ENCODE data around the gene RPS21. TPM values are rescaled to one million over a fixed set of nuclear protein-coding genes. Genes with fewer than 3 reads are reported as not detected.

Gene RPS21
- polyA plus RNA-seq, 4 donors, result 2,127 to 8,814 (median 3,344) TPM

- 49 to 61% (median 49%) methylated on average over 21 to 25 of the region's 25 CpGs for WGBS, 3 donors
- DNase-seq (no peak), FAIRE-seq (no peak)
- H3K36me3 ChIP-seq (ENCODE audit: control insufficient read depth in 3 of 3, insufficient read depth in 2 of 3, low read depth in 1 of 3, low read length in 3 of 3), result peaks cover 0 to 66% (median 0%) of the 10 kb centered on the region in 3 donors
- H3K4me1 ChIP-seq (ENCODE audit: control insufficient read depth in 3 of 3, insufficient read depth in 2 of 3, low read depth in 1 of 3, low read length in 2 of 3), result peaks cover 0 to 78% (median 0%) of the 10 kb centered on the region in 3 donors
- no peaks in the 10 kb centered on the region for H3K9me3 ChIP-seq (ENCODE audit: control insufficient read depth in 2 of 2, insufficient read depth in 1 of 2, low read depth in 1 of 2, low read length in 1 of 2)
- H3K27me3 ChIP-seq (ENCODE audit: control insufficient read depth in 3 of 3, insufficient read depth in 3 of 3, low read length in 3 of 3), result no peaks in the 10 kb centered on the region
- no peak overlapping the region for H3K4me3 ChIP-seq (ENCODE audit: low read depth in 1 of 3, low read length in 3 of 3)
- H3K27ac ChIP-seq (ENCODE audit: low read depth in 1 of 3, low read length in 2 of 3), result peak overlapping the region in 1 of 3 donors; percentile 9
Observed at GRCh38 chr20:62360854-62361798, 25.8 kb upstream of the RPS21 start.

GRCh38 chr20:62361799-62362589 is 24.9 kb upstream of the RPS21 start:
- peaks cover 0 to 58% (median 0%) of the 10 kb centered on the region in 3 donors for H3K36me3 ChIP-seq (ENCODE audit: control insufficient read depth in 3 of 3, insufficient read depth in 2 of 3, low read depth in 1 of 3, low read length in 3 of 3)
- 61 to 84% (median 69%) methylated on average over 33 to 34 of the region's 34 CpGs for WGBS, 3 donors
- DNase-seq, result no peak
- H3K9me3 ChIP-seq (ENCODE audit: control insufficient read depth in 2 of 2, insufficient read depth in 1 of 2, low read depth in 1 of 2, low read length in 1 of 2), result no peaks in the 10 kb centered on the region
- FAIRE-seq, result no peak
- peaks cover 0 to 70% (median 2%) of the 10 kb centered on the region in 3 donors for H3K4me1 ChIP-seq (ENCODE audit: control insufficient read depth in 3 of 3, insufficient read depth in 2 of 3, low read depth in 1 of 3, low read length in 2 of 3)
- no peaks in the 10 kb centered on the region for H3K27me3 ChIP-seq (ENCODE audit: control insufficient read depth in 3 of 3, insufficient read depth in 3 of 3, low read length in 3 of 3)
- H3K4me3 ChIP-seq (ENCODE audit: low read depth in 1 of 3, low read length in 3 of 3), result no peak overlapping the region
- H3K27ac ChIP-seq (ENCODE audit: low read depth in 1 of 3, low read length in 2 of 3), result no peak overlapping the region

- H3K27ac ChIP-seq (ENCODE audit: low read depth in 1 of 3, low read length in 2 of 3), result no peak overlapping the region
- H3K4me1 ChIP-seq (ENCODE audit: control insufficient read depth in 3 of 3, insufficient read depth in 2 of 3, low read depth in 1 of 3, low read length in 2 of 3), result peaks cover 0 to 67% (median 5%) of the 10 kb centered on the region in 3 donors
- peaks cover 0 to 52% (median 0%) of the 10 kb centered on the region in 3 donors for H3K36me3 ChIP-seq (ENCODE audit: control insufficient read depth in 3 of 3, insufficient read depth in 2 of 3, low read depth in 1 of 3, low read length in 3 of 3)
- no peak overlapping the region for H3K4me3 ChIP-seq (ENCODE audit: low read depth in 1 of 3, low read length in 3 of 3)
- H3K27me3 ChIP-seq (ENCODE audit: control insufficient read depth in 3 of 3, insufficient read depth in 3 of 3, low read length in 3 of 3), result peaks cover 0 to 2% (median 0%) of the 10 kb centered on the region in 3 donors
- WGBS, 3 donors, result 45 to 73% (median 54%) methylated on average over 11 to 13 of the region's 13 CpGs
- no peaks in the 10 kb centered on the region for H3K9me3 ChIP-seq (ENCODE audit: control insufficient read depth in 2 of 2, insufficient read depth in 1 of 2, low read depth in 1 of 2, low read length in 1 of 2)
- FAIRE-seq (no peak), DNase-seq (no peak)
Observed at GRCh38 chr20:62362590-62362940, 24.3 kb upstream of the RPS21 start.

GRCh38 chr20:62362991-62363919 is 23.6 kb upstream of the RPS21 start:
- Histone ChIP-seq H3K36me3 (ENCODE audit: control insufficient read depth in 3 of 3, insufficient read depth in 2 of 3, low read depth in 1 of 3, low read length in 3 of 3) (peaks cover 0 to 46% (median 0%) of the 10 kb centered on the region in 3 donors), H3K4me1 (ENCODE audit: control insufficient read depth in 3 of 3, insufficient read depth in 2 of 3, low read depth in 1 of 3, low read length in 2 of 3) (peaks cover 0 to 68% (median 5%) of the 10 kb centered on the region in 3 donors), H3K27ac (ENCODE audit: low read depth in 1 of 3, low read length in 2 of 3) (no peak overlapping the region), H3K4me3 (ENCODE audit: low read depth in 1 of 3, low read length in 3 of 3) (no peak overlapping the region), H3K9me3 (ENCODE audit: control insufficient read depth in 2 of 2, insufficient read depth in 1 of 2, low read depth in 1 of 2, low read length in 1 of 2) (no peaks in the 10 kb centered on the region), H3K27me3 (ENCODE audit: control insufficient read depth in 3 of 3, insufficient read depth in 3 of 3, low read length in 3 of 3) (peaks cover 0 to 5% (median 0%) of the 10 kb centered on the region in 3 donors)
- DNase-seq (no peak), FAIRE-seq (no peak)
- whole genome bisulfite sequencing, 3 donors, result 61 to 78% (median 71%) methylated on average over 20 of the region's 20 CpGs

- no peak overlapping the region for H3K4me3 ChIP-seq (ENCODE audit: low read depth in 1 of 3, low read length in 3 of 3)
- H3K4me1 ChIP-seq (ENCODE audit: control insufficient read depth in 3 of 3, insufficient read depth in 2 of 3, low read depth in 1 of 3, low read length in 2 of 3), result peaks cover 0 to 67% (median 8%) of the 10 kb centered on the region in 3 donors
- 65 to 72% (median 70%) methylated on average over 22 of the region's 22 CpGs for WGBS, 3 donors
- FAIRE-seq (no peak), DNase-seq (no peak)
- H3K36me3 ChIP-seq (ENCODE audit: control insufficient read depth in 3 of 3, insufficient read depth in 2 of 3, low read depth in 1 of 3, low read length in 3 of 3), result peaks cover 0 to 40% (median 0%) of the 10 kb centered on the region in 3 donors
- peaks cover 0 to 5% (median 0%) of the 10 kb centered on the region in 3 donors for H3K27me3 ChIP-seq (ENCODE audit: control insufficient read depth in 3 of 3, insufficient read depth in 3 of 3, low read length in 3 of 3)
- no peak overlapping the region for H3K27ac ChIP-seq (ENCODE audit: low read depth in 1 of 3, low read length in 2 of 3)
- no peaks in the 10 kb centered on the region for H3K9me3 ChIP-seq (ENCODE audit: control insufficient read depth in 2 of 2, insufficient read depth in 1 of 2, low read depth in 1 of 2, low read length in 1 of 2)
Observed at GRCh38 chr20:62363920-62364851, 22.7 kb upstream of the RPS21 start.

- 34 to 69% (median 45%) methylated on average over 25 to 27 of the region's 27 CpGs for WGBS, 3 donors
- Histone ChIP-seq H3K4me3 (ENCODE audit: low read depth in 1 of 3, low read length in 3 of 3) (peak overlapping the region in 1 of 3 donors; percentile 72), H3K27me3 (ENCODE audit: control insufficient read depth in 3 of 3, insufficient read depth in 3 of 3, low read length in 3 of 3) (peaks cover 0 to 5% (median 0%) of the 10 kb centered on the region in 3 donors), H3K4me1 (ENCODE audit: control insufficient read depth in 3 of 3, insufficient read depth in 2 of 3, low read depth in 1 of 3, low read length in 2 of 3) (peaks cover 0 to 72% (median 8%) of the 10 kb centered on the region in 3 donors), H3K27ac (ENCODE audit: low read depth in 1 of 3, low read length in 2 of 3) (peak overlapping the region in 1 of 3 donors; percentile 32), H3K9me3 (ENCODE audit: control insufficient read depth in 2 of 2, insufficient read depth in 1 of 2, low read depth in 1 of 2, low read length in 1 of 2) (no peaks in the 10 kb centered on the region), H3K36me3 (ENCODE audit: control insufficient read depth in 3 of 3, insufficient read depth in 2 of 3, low read depth in 1 of 3, low read length in 3 of 3) (peaks cover 0 to 36% (median 0%) of the 10 kb centered on the region in 3 donors)
- DNase-seq (peak in 1 of 2 donors; percentile 20), FAIRE-seq (no peak)
Observed at GRCh38 chr20:62364911-62365736, 21.8 kb upstream of the RPS21 start.
